Inferior parietal cortex (tissue), 1 donor: ENCODE results near the gene SEMA3G.

Experiments
- DNase-seq: peaks from one replicate; pipeline ENCODE4 v3.0.0-alpha.2; 2016; ENCODE audit errors: extremely low spot score

SEMA3G gene

DNA sequence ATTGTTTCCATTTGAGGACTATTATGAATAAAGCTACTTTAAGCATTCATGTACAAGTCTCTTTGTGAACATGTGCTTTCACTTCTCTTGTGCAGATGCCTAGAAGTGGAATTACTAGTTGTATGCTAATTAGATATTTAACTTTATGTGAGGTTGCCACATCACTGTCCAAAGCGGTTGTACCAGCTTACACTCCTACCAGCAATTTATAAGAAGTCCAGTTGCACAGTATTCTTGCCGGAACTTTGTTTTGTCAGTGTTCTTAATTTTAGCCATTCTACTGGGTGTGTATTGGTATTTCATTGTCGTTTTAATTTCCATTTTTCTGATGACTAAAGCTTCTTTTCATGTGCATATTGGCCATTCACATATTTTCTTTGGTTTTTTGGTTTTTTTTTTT, 29.1 kb downstream of the SEMA3G start:
- DNase-seq = no peak

DNA sequence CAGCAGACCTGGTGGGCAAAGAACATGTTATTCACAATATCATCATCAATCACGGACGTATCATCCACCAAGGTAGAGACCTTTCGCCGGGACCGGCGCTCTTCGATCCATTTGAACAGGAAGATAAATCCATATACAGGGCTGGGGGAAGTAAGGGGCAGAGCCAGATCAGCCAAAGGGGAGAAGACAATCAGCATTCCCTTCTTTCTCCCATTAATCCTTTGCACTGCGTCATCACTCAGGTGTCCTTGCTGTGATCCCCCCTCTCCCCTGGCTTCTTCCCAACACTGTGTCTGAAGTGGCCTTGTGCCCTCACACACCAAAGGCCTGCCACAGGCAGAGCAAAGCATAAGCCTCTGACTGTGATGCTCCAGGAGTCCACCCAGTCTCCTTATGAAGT, 36.4 kb downstream of the SEMA3G start:
- DNase-seq = no peak

DNA sequence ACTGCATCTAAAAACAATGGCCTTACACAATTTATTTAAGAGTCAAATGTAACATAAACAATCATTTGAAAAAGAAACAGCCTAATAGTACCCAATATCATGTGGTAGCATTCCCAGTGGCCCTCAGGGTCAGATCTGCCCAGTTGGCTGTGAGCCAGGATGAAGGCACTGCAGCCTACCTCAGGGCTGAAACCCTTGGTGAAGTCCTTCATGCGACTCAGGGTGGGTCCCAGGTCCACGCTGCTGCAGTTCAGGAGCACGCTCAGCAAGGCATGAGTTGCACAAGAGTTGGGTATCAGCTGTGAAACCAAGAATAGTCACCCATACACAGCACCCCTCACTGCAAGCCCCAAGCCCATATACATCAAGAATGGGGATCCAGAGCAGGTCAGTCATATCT, 37.1 kb downstream of the SEMA3G start:
- DNase-seq = no peak

- no peak for DNase-seq
These were observed 38.0 kb downstream of the SEMA3G start for GRCh38 chr3:52406791-52407510.

GRCh38 chr3:52406231-52406661, 38.7 kb downstream of the SEMA3G start:
- no peak for DNase-seq

DNA sequence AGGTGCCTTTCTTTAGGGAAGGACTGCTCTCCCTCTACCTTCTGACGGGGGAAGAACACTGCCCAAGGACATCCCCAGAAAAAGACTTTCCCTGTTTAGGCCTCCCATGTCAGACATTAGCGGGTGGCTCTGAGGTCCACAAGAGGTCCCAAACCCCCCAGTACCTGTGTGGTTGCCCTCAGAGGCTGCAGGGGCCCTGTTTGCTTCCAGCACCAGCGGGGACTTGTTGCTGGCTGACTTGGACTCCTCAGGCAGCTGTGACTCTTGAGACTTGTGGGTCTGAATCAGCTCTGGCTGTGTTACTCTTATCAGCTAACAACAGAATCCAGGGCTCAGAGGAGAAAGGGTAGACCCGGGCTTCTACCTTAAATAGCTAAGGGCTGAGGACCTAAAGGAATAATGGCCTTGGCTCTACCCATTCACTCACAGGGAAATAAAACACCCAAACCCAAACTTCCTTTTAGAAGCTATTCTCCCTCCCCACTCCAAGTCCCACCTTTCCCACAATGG, 39.2 kb downstream of the SEMA3G start:
- no peak for DNase-seq

GRCh38 chr3:52405066-52405465, 39.8 kb downstream of the SEMA3G start:
- no peak for DNase-seq

DNA sequence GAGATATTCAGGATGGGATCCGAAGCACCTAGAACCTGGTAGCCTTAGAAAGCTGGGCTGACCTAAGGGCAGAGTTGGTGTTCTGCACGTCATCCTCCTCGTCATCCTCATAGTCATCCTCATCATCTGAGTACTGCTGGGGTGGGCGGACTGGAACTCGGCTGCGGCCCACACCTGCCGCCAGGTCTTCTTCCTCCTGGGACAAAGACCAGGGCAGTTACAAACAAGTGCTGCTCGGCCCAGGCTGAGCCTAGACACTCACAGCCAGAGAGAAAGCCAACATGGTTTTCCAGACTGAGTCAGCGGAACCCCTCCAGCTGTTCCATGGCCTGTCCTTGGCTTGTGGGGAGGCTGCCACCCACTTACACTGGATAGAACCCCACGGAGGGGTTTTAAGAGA, 40.5 kb downstream of the SEMA3G start:
- DNase-seq = no peak

DNA sequence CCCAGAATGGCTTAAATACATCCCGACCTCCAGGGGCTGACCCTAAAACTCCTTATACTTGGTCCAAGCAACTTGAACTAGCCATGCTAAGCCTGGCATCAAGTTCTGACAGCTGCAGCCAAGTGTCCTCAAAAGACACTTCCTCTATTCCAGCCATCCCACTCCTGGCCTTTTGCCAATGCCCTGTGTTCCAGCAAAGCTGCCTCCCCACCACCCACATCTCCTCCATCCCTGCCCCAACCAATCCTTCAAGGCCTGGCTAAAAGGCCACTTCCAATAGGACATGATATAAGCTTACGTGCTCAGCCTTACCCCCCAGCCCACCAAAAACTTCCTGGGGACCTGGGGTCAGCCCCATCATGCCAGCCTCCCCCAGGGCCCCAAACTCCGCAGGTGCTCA, 40.9 kb downstream of the SEMA3G start:
- no peak for DNase-seq

DNA sequence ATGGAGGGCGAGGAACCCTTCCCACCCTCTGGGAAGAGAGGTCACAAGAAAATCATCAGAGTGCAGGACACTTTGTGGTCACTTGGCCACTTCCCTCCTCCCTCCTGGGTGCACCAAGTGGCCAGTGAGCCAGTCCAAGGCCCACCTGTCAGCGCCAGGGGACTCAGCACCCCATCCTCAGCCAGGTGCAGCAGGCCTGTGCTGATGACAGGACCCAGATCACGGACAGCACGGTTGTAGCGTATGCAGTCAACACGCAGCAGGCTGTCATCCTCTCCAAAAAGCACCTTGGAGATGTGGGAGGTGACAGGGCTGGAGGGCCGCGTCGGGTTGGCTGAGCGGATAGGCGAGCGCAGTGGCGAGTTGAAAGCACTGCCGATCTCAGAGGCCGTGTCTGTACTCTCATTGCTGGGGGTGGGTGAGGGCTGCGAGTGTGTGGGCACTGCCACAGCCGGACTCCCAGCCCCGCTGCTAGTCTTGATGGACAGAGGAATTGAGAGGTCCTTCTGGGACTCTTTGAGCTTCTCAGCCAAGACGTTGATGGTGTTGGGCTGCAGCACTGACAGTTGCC, 41.5 kb downstream of the SEMA3G start:
- no peak for DNase-seq

DNA sequence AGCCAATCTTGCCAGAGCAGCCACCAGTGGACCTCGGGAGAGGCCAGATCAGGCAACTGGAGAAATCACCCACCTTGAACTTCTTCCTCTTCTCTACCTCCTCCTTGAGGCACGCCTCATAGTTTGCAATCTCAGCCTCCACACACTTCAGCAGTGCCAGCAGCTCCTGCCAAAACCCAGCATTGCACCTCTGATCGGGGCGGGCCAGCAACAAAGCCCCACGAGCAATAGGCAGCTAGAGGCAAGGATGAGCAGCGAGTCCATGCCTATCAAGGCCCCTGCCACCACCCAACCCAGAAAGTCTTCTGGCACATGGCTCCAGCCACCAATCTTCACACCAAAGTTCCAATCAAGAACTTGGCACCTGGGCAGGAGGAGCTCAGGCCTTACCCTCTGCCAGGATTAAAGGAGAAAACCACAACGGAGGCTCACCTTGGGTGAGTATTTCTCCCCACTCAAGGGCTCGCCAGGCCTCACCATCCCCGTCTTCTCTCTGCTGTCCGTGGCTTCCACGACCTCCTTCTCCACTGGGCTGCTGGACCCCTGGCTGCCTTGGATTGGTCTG, 42.1 kb downstream of the SEMA3G start:
- DNase-seq = no peak

GRCh38 chr3:52402101-52402521, 42.8 kb downstream of the SEMA3G start:
- no peak for DNase-seq

DNA sequence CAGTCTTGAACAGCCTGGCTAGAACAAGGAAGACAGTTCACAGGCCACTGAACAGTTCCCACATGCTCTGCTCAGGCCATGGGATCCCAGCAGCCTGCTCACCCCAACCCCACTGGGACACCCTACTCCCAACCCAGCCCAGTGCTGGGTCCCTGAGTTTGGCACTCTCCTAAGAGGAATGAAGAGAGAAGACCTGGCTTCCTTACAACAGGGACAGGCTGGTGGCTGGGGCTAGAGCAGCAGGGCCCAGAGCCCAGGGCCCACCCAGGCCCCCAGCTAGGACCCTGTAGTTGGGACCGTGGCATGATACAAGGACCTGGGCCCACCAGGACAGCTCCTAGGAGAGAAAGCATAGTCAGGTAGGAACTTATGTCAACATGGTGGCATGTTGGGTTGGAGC, 43.4 kb downstream of the SEMA3G start:
- DNase-seq = no peak

DNA sequence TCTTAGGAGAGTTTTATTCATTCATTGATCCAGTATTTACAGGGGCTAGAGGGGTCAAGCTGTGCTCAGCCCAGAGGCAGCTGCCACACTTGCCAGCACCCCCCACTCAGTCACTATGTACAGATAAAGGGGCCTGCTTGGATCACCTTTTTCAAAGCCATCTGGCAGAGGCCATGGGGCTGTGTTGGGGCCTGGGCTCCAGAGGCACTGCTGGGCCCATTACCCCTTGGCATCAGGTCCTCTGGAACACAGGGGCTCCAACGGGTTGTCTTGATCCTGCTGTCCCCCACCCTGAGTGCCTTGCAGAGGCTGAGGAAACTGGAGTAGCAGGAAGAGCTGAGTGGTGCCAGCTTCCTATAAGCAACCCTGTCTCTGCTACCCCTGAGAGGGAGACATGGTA, 43.9 kb downstream of the SEMA3G start:
- DNase-seq = no peak

DNA sequence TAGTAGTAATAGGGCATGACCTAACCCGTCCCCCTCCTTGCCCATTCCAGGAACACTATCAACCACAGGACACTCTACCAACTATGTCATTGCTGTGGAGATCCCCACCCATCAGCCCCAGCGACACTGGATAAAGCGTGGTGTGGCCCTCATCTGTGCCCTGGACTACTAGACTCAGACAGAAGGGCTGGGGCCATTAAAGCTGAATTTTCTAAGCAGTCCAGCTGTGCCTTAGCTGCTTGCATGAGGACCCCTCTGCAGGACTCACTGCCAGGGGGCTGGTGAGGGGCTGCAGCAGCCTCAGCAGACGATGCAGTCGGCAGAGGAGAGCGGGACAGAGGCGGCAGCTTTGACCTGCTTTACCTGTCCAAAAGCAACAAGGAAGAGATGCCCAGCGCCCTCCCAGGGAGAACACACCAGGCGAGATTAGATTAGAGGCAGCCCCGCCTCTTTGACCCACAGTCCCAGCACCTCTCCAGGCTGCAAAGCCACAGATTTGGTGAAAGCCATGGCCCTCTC, 44.6 kb downstream of the SEMA3G start:
- no peak for DNase-seq

DNA sequence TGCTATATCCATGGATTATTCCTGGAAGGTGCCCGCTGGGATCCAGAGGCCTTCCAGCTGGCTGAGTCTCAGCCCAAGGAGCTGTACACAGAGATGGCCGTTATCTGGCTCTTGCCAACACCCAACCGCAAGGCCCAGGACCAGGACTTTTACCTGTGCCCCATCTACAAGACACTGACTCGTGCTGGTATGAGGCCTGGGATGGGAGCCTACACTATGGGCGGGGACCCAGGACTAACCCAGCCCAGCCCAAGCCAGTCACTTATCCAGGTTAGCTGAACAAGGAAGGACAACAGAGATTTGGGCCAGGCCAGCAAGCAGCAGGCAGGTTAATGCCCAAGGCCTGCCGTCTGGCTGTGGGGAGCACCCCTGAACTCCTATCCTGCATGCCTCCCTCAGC, 45.3 kb downstream of the SEMA3G start:
- DNase-seq = no peak

DNA sequence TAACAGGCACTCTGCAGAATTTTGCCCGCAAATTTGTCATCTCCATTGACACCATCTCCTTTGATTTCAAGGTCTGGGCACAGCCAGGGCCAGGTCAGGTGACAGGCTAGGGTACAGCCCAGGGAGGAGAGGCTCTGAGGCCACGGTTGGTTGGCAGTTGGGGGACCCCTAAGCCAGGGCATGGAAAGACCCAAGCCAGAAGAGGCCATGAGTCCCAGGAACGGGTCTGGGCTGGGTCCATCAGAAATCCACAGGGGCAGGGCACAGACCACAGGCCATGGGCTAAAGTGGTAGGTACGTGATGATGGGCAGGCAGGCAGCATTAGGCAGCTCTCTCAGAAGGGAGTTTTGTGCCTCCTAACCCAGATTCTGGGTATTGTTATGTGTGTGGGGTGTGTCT, 45.8 kb downstream of the SEMA3G start:
- no peak for DNase-seq

GRCh38 chr3:52398670-52399081, 46.2 kb downstream of the SEMA3G start:
- no peak for DNase-seq

- no peak for DNase-seq
These were observed 47.1 kb downstream of the SEMA3G start for GRCh38 chr3:52397676-52398399.

- DNase-seq = no peak
These were observed 47.9 kb downstream of the SEMA3G start for GRCh38 chr3:52396907-52397591.

- no peak for DNase-seq
These were observed 48.6 kb downstream of the SEMA3G start for GRCh38 chr3:52396011-52396906.
